Natural killer cell treated with Interleukin-12 subunit alpha and Interleukin-12 subunit beta and Interleukin-15 and Interleukin-18, amount 100 ng/mL, for 72 hours (primary cell): Measurements from ENCODE around the gene PPA2. TPM values are rescaled to one million over a fixed set of nuclear protein-coding genes. Genes with fewer than 3 reads are reported as not detected.
A peak's percentile ranks its signal among the peaks of the same experiment; 100 is the strongest.

Source experiments
- ATAC-seq, 2 donors: fragments of 150-1000 bp; cut with Tn5 transposase in 1 of 2; sonication (Bioruptor Pico), chemical (Tn5 transposase) in 1 of 2; 2 replicates each; pipeline ENCODE4 v1.10.0; 2021
- DNase-seq: peaks from one replicate; pipeline ENCODE4 v3.0.0; 2022; ENCODE audit warnings: low spot score
- H3K27ac Mint-ChIP-seq, 2 donors: 1 replicate in 1 of 2; 2 replicates in 1 of 2; pipeline ENCODE4 v1.8.0; 2022; ENCODE audit warnings: mixed read lengths in 2 of 2, mild to moderate bottlenecking in 1 of 2, moderate library complexity in 1 of 2
- H3K27me3 Mint-ChIP-seq, 2 donors: 1 replicate in 1 of 2; 2 replicates in 1 of 2; pipeline ENCODE4 v1.8.0; 2022; ENCODE audit warnings: mixed read lengths in 2 of 2
- H3K36me3 Mint-ChIP-seq: one replicate; pipeline ENCODE4 v1.8.0; 2022; ENCODE audit warnings: mixed read lengths
- H3K4me1 Mint-ChIP-seq, 2 donors: 1 replicate in 1 of 2; 2 replicates in 1 of 2; pipeline ENCODE4 v1.8.0; 2022; ENCODE audit warnings: low read depth in 2 of 2, mixed read lengths in 2 of 2, mild to moderate bottlenecking in 1 of 2
- H3K4me3 Mint-ChIP-seq: one replicate; pipeline ENCODE4 v1.8.0; 2022; ENCODE audit warnings: mixed read lengths
- H3K9me3 Mint-ChIP-seq: 2 replicates; pipeline ENCODE4 v1.8.0; 2022; ENCODE audit warnings: mixed read lengths
- total RNA-seq, 2 donors: library from RNA; stranded (reverse); gene quantifications; one replicate each; pipeline ENCODE4 v1.2.3, GENCODE V29; 2022

Gene PPA2
- total RNA-seq, 2 donors from 2014 or later = 45.0 to 63.1 TPM

DNA sequence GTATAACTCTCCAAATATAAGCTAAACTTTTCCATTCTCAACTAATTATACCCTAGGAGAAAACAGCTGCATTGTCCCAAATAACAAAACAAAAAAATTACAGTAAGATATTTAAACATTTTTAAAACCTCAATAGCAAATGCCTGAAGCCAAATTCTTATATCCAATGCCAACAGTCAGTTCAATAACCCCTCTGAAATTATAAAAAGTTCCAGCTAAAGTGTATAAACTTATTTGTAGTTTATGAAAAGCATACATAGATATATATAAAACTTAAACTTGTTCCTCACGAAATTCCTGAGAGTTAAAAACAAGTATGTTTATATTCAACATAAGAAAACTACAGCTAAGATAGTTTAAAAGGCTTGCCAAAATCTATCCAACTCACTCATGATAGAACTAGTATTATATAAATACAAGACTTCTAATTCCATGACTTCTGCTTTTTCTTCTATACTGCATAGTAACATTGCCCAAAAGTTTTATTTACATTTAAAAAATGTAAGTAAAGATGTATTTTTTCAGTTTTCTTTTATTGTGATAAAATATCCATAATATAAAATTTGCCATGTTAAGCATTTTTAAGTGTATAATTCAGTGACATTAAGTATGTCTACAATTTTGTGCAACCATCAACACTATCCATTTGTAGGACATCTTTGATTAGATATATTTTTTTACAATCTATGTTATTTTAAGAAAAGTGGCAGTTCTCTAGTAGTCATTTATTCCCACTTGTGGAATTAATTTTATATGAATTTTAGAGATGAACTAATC, 72.8 kb downstream of the PPA2 start:
- Mint-ChIP-seq H3K27me3 (no peaks in the 10 kb centered on the region), H3K4me1 (no peaks in the 10 kb centered on the region), H3K4me3 (no peak overlapping the region)

DNA sequence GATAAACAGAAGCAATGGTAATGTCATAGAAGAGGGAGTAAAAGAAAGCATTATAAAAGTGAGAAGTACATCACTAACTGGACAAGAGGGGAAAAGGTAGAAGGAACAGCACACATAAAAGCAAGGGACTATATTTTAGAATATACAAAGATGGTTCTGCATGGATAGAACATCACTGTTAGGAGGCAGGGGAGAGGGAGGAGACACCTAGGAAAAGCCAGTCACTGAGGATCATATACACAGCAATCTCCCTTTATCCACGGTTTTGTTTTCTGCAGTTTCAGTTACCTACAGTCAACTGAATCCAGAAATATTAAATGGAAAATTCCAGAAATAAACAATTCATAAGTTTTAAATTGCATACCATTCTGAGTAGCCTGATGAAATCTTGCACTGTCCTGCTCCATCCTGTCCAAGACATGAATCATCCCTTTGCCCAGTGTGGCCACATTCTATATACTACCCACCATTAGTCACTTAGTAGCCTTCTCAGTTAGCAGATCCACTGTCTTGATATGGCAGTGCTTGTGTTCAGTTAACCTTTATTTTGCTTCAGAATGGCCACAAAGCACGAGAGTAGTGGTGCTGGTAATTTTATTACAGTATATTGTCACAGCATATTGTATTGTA, 74.2 kb downstream of the PPA2 start:
- H3K4me3 Mint-ChIP-seq = no peak overlapping the region
- no peaks in the 10 kb centered on the region for H3K36me3 Mint-ChIP-seq
- DNase-seq = no peak
- no peak overlapping the region for H3K27ac Mint-ChIP-seq
- peak in 1 of 2 donors; percentile 52 for ATAC-seq
- H3K9me3 Mint-ChIP-seq = no peaks in the 10 kb centered on the region
- no peaks in the 10 kb centered on the region for H3K4me1 Mint-ChIP-seq
- H3K27me3 Mint-ChIP-seq = no peaks in the 10 kb centered on the region

More for the DNA sequence above, 72.8 kb downstream of the PPA2 start:
- H3K36me3 Mint-ChIP-seq = peaks cover 5% of the 10 kb centered on the region
- ATAC-seq (no peak), DNase-seq (no peak)
- no peaks in the 10 kb centered on the region for H3K9me3 Mint-ChIP-seq
- H3K27ac Mint-ChIP-seq = no peak overlapping the region

DNA sequence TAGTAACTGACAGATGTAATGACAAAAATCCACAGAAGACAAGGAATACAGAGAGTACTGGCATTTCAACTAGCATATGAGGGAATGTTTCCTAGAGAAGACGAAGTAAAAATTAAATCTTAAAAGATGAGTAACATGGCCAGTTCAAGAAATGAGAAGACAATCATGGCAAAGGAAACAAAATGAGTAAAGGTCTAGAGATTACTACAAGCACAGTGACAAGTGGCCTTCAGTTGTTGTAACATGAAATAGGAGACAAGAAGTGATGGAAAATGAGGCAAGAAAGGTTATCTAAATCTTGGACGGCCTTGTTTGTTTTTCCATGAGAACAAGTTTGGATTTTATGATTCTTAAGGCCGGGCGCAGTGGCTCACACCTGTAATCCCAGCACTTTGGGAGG, 81.0 kb downstream of the PPA2 start:
- ATAC-seq (no peak), DNase-seq (no peak)
- Mint-ChIP-seq H3K36me3 (peaks cover 27% of the 10 kb centered on the region), H3K27ac (no peak overlapping the region), H3K9me3 (no peaks in the 10 kb centered on the region), H3K4me1 (peaks cover 0 to 3% of the 10 kb centered on the region in 2 donors), H3K27me3 (no peaks in the 10 kb centered on the region), H3K4me3 (no peak overlapping the region)

DNA sequence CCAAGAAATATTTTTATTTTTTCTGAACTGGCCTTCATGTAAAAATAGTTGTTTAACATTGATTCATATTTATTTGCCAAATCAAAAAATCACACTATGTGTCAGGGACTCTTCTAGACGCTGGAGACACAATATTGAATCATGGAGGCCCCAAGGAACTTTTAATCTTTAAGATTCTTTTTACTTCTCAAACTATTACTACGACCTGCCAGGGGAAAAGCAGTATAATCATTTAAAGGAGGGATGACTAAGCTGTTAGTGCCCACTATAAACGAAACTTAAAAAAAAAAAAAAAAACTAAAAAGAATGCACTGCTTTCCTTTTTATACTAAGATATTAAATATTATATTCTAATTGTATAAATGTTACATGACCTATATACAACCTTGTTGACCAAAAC, 84.7 kb downstream of the PPA2 start:
- Mint-ChIP-seq H3K27me3 (no peaks in the 10 kb centered on the region), H3K9me3 (no peaks in the 10 kb centered on the region), H3K27ac (no peak overlapping the region), H3K4me3 (no peak overlapping the region), H3K36me3 (peaks cover 37% of the 10 kb centered on the region), H3K4me1 (peaks cover 0 to 6% of the 10 kb centered on the region in 2 donors)
- DNase-seq = no peak
- no peak for ATAC-seq

DNA sequence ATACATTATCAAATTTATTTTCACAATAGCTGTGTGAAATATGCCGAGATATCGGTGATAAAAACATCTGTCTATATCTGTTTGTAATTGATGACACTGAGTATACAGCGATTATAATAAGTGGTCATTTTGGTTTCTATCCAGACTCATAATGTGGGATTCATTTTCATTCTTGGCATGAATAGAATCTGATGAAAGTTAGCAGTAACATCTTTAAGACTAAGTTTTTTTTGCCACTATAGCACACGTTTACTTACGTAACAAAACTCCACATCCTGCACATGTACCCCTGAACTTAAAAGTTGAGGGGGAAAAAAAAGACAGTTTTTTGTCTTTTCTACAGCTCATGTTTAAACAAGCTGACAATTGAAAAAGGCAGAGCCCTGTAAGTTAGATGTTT, 86.4 kb downstream of the PPA2 start:
- Mint-ChIP-seq H3K4me1 (peaks cover 0 to 6% of the 10 kb centered on the region in 2 donors), H3K27ac (no peak overlapping the region), H3K9me3 (no peaks in the 10 kb centered on the region), H3K4me3 (no peak overlapping the region), H3K27me3 (no peaks in the 10 kb centered on the region), H3K36me3 (peaks cover 31% of the 10 kb centered on the region)
- ATAC-seq (no peak), DNase-seq (no peak)

DNA sequence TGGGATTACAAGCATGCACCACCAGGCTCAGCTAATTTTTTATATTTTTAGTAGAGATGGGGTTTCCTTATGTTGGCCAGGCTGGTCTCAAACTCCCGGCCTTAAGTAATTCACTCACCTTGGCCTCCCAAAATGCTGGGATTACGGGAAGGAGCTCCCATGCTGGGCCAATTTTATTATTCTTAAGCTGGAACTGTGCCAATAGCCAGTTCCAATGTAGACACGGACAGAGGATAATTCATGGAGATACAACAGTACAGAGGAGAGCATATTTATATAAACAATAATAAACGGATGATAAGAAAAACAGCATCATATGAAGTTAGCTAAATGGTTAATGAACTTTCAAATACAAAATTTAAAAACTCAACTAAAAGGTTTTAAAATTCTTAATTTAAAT, 87.8 kb downstream of the PPA2 start:
- Mint-ChIP-seq H3K27ac (no peak overlapping the region), H3K4me3 (no peak overlapping the region), H3K4me1 (peaks cover 0 to 6% of the 10 kb centered on the region in 2 donors), H3K36me3 (peaks cover 24% of the 10 kb centered on the region), H3K9me3 (no peaks in the 10 kb centered on the region), H3K27me3 (no peaks in the 10 kb centered on the region)
- ATAC-seq (no peak), DNase-seq (no peak)

DNA sequence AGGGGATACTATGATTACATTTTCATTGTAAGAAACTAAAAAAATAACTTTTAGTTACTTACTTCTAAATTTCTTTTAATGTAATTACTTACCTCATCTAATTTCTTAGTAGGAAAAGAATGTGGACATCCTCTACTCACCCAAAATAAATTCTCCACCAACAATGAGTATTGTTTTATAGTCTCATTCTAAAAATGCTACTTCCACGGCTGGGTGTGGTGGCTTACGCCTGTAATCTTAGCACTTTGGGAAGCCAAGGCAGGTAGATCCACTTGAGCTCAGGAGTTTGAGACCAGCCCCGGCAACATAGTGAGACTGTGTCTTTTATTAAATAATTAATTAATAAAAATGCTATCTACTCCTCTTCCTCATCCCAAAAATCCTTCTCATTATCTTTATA, 99.8 kb downstream of the PPA2 start:
- no peak for DNase-seq
- Mint-ChIP-seq H3K27ac (no peak overlapping the region), H3K36me3 (no peaks in the 10 kb centered on the region)

DNA sequence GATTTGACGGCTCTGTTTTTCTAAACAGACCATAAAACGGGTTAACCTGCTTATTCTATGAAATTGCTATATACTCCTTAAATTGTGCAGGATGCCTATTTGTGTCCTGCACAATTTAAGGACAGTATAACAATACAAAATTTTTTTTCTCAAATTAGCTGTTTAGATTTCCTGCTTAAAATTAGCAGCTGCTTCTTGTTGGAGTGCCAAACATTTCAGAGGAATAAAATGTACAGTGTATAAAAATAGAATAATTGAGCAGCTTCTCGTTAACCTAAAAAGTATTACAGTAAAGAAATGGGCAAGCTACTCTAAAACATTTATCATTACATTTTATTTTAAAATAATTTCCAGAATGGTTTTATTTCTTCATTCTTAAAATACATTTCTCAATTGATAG, 100.5 kb downstream of the PPA2 start:
- no peak overlapping the region for H3K4me3 Mint-ChIP-seq
- ATAC-seq (no peak), DNase-seq (no peak)
- no peaks in the 10 kb centered on the region for H3K27me3 Mint-ChIP-seq
- peaks cover 0 to under 1% of the 10 kb centered on the region in 2 donors for H3K4me1 Mint-ChIP-seq
- peaks cover 5% of the 10 kb centered on the region for H3K36me3 Mint-ChIP-seq
- no peak overlapping the region for H3K27ac Mint-ChIP-seq
- H3K9me3 Mint-ChIP-seq = peaks cover 4% of the 10 kb centered on the region

More for the DNA sequence above, 99.8 kb downstream of the PPA2 start:
- H3K4me1 Mint-ChIP-seq = no peaks in the 10 kb centered on the region
- no peak for ATAC-seq
- H3K4me3 Mint-ChIP-seq = no peak overlapping the region
- H3K27me3 Mint-ChIP-seq = no peaks in the 10 kb centered on the region
- H3K9me3 Mint-ChIP-seq = no peaks in the 10 kb centered on the region

DNA sequence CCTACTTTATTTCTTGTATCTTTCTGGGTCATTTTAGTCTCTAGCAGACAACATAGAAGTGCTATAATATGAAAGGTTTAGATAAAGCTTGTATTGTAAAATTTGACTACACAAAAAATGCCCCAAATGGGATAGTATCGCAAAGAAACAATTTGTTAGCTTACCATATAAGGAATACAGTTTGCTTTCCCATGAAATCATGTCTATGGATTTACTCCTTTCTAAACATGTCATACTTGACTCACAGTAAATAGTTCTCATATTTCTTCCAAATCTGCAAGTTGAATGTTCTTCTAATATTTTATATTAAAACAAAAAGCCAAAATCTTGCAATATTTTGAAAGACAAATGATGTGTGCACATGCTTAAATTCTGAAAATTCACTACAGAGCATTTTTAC, 103.9 kb downstream of the PPA2 start:
- DNase-seq (no peak), ATAC-seq (no peak)
- peaks cover 13% of the 10 kb centered on the region for H3K9me3 Mint-ChIP-seq
- H3K27ac Mint-ChIP-seq = no peak overlapping the region
- H3K36me3 Mint-ChIP-seq = peaks cover 26% of the 10 kb centered on the region
- H3K4me3 Mint-ChIP-seq = no peak overlapping the region
- no peaks in the 10 kb centered on the region for H3K27me3 Mint-ChIP-seq
- H3K4me1 Mint-ChIP-seq = peaks cover 0 to 3% of the 10 kb centered on the region in 2 donors

DNA sequence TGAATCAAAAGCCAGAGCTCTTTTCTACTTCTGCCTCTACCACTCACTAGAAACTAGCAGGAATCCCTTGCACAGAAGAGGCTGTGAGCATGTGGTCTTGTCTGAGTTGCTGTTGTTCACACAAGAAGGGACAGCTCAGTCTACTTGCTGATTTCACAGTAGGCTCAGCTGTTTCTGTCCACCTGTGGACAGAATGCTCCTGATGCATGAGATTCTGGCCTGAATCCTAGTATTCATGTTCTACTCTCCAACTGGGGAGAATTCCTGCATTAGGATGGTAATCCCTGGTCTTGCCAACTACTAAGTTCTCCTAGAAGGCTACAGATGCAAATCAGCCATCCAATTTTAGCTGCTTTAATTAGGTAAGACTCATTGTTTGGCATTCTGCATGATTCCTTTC, 112.8 kb downstream of the PPA2 start:
- Mint-ChIP-seq H3K27me3 (no peaks in the 10 kb centered on the region), H3K9me3 (no peaks in the 10 kb centered on the region), H3K4me3 (no peak overlapping the region), H3K36me3 (peaks cover 12% of the 10 kb centered on the region), H3K4me1 (peaks cover 3 to 8% of the 10 kb centered on the region in 2 donors), H3K27ac (no peak overlapping the region)
- ATAC-seq = no peak
- no peak for DNase-seq

DNA sequence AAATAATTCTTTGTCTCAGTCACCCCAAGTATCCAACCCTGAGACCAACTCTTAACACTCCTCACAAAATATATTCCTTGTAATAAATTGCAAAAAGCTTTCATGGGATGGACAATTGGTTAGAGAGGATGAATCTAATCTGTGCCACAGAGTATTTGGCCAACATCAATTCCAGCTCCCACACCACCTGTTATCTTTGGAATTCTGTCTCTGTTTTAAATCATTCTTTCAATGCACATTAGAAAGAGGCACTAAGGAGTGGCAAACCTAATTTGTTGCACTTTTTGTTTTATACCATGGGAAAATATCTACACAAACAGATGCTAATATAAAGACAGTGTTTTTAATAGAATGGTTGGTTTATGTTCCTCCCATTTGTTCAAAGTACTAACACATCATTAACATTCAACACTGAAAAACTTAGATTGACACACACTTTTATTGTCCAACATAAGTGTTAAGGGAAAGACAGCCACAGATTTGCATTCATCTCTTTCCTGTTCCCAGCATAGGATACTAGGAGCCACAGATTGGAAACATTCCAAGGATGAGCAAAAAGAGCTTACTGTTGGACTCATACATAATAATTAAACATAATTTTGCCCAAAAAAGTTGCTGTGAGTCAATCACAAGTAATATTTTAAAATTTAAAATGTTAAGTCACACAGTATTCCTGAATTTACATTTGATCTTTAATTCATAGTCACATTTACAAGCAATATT, 116.4 kb downstream of the PPA2 start:
- Mint-ChIP-seq H3K9me3 (no peaks in the 10 kb centered on the region), H3K4me3 (no peak overlapping the region), H3K4me1 (peaks cover 5 to 6% of the 10 kb centered on the region in 2 donors), H3K36me3 (peaks cover 12% of the 10 kb centered on the region), H3K27me3 (no peaks in the 10 kb centered on the region), H3K27ac (no peak overlapping the region)
- DNase-seq = no peak
- no peak for ATAC-seq

DNA sequence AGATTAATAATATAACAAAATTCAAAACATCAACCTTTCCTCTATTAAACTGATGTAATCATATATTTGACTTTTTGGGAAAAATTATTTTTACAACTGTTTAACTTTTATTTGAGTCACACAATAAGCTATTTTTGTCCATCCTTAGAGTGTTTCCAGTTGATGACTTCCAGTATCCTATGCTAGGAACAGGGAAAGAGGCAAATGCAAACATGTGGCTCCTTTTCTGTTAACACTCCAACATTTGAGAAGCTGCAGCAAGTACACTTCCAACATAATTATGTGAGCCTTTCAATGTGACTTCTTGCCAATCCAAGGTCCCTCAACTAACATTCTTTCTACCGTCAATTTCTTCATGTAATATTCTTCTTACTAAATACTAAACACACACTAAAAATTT, 117.7 kb downstream of the PPA2 start:
- Mint-ChIP-seq H3K4me3 (no peak overlapping the region), H3K27me3 (no peaks in the 10 kb centered on the region), H3K27ac (no peak overlapping the region), H3K4me1 (peaks cover 6 to 10% of the 10 kb centered on the region in 2 donors), H3K9me3 (no peaks in the 10 kb centered on the region), H3K36me3 (peaks cover 12% of the 10 kb centered on the region)
- DNase-seq = no peak
- ATAC-seq = no peak

DNA sequence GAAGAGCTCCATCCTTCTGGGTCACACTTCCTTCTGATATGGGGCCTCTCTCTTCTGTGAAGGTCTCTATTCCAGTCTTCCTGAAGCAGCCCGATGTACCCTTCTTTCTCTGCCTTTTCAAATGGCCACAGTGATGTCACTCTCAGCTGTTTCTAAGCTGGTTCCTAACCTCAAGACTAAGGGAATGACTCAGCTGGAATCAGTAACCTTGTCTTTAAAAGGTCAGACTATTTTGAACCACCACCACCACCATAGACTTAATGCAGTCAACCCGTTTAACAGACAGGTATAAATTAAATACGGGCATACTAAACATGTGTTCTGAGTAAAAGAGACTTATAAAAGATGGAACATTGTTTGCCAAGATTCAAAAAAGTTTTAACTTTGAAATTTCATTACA, 121.0 kb downstream of the PPA2 start:
- H3K9me3 Mint-ChIP-seq = no peaks in the 10 kb centered on the region
- H3K4me1 Mint-ChIP-seq = peaks cover 6 to 10% of the 10 kb centered on the region in 2 donors
- peaks cover 6% of the 10 kb centered on the region for H3K36me3 Mint-ChIP-seq
- DNase-seq (no peak), ATAC-seq (peak in 1 of 2 donors; percentile 79)
- H3K27me3 Mint-ChIP-seq = no peaks in the 10 kb centered on the region
- no peak overlapping the region for H3K4me3 Mint-ChIP-seq
- H3K27ac Mint-ChIP-seq = peak overlapping the region; percentile 6 to 39

DNA sequence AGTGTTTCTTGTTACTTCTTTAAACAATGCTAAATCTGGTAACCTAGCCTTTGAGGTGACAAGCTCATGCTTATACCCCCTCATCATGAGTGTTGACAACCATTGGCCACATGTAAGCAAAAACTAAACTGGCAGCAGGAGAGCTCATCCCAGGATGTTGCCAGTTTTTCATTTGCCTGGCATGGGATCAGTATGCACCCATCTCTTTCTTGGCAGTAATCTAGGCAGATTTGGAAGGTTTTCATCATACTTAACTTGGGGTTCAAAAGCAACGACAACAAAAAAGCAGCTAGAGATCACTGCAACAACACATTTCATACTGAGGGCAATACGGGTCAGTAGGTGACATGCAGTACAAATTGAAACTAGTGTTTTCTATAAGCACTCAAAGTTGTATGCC, 122.0 kb downstream of the PPA2 start:
- Mint-ChIP-seq H3K27ac (no peak overlapping the region), H3K9me3 (no peaks in the 10 kb centered on the region), H3K4me3 (no peak overlapping the region), H3K4me1 (peaks cover 6 to 10% of the 10 kb centered on the region in 2 donors), H3K27me3 (no peaks in the 10 kb centered on the region), H3K36me3 (peaks cover 6% of the 10 kb centered on the region)
- DNase-seq = no peak
- ATAC-seq = no peak
